C4-2B (cell line): ENCODE measurements around the gene CRY2.

Experiments used
- H3K27ac ChIP-seq: fragments of 450-650 bp; 2 replicates; pipeline ENCODE4 v1.5.1; 2017
- ZFX ChIP-seq: fragments of 450-650 bp; IDR thresholded peaks from 2 replicates; pipeline ENCODE4 v1.6.1; 2017
- TF ChIP-seq, protein P1 (sequence below): fragments of 450-650 bp; conservative IDR thresholded peaks from 2 replicates; pipeline ENCODE4 v1.5.1; 2017; ENCODE audit warnings: mild to moderate bottlenecking

The CRY2 gene

DNA sequence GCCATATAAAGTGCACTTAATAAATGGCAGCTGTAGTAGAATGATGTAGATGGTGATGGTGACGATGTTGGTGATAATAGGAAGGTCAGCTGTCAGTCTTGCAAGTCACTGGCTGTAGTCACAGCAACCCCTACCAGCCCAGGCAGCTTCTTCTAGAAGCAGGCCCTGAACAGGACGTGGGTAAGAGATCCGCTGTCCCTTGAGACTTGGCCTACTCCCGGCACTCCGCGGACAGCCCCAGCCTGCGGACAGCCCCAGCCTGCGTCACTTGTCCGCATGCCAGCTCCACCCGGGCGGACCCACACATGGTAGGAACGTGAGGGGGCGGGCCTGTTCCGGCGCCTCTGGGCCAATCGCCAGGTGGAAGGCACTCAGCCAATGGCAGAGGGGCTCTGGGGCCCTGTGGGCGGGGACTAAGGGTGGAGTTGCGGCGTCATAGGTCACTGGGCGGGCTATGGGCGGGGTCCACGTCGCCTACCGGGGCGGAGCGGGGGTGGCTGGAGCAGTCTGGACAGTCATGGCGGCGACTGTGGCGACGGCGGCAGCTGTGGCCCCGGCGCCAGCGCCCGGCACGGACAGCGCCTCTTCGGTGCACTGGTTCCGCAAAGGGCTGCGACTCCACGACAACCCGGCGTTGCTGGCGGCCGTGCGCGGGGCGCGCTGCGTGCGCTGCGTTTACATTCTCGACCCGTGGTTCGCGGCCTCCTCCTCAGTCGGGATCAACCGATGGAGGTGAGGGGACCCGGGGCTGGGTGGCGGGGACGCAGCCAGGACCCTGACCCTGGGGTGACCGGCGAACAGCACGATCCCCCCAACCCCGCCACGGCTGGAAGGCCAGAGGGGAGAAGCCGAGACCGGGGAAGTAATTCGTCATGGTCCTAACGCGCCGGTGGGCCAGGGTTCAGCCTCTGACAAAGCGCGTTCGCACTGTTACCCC, at the start of gene CRY2:
TSS of gene CRY2 (plus strand) at position 502 of the 937 bp plus-strand sequence. CDS start at position 518, 16 bp downstream.
- peak within 1 kb of the TSS; percentile 74 for H3K27ac ChIP-seq
- peak; percentile 71; the same call in 1 of the 2 replicates for TF ChIP-seq ZFX
- TF ChIP-seq, protein P1, sequence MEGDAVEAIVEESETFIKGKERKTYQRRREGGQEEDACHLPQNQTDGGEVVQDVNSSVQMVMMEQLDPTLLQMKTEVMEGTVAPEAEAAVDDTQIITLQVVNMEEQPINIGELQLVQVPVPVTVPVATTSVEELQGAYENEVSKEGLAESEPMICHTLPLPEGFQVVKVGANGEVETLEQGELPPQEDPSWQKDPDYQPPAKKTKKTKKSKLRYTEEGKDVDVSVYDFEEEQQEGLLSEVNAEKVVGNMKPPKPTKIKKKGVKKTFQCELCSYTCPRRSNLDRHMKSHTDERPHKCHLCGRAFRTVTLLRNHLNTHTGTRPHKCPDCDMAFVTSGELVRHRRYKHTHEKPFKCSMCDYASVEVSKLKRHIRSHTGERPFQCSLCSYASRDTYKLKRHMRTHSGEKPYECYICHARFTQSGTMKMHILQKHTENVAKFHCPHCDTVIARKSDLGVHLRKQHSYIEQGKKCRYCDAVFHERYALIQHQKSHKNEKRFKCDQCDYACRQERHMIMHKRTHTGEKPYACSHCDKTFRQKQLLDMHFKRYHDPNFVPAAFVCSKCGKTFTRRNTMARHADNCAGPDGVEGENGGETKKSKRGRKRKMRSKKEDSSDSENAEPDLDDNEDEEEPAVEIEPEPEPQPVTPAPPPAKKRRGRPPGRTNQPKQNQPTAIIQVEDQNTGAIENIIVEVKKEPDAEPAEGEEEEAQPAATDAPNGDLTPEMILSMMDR, result no peak

DNA sequence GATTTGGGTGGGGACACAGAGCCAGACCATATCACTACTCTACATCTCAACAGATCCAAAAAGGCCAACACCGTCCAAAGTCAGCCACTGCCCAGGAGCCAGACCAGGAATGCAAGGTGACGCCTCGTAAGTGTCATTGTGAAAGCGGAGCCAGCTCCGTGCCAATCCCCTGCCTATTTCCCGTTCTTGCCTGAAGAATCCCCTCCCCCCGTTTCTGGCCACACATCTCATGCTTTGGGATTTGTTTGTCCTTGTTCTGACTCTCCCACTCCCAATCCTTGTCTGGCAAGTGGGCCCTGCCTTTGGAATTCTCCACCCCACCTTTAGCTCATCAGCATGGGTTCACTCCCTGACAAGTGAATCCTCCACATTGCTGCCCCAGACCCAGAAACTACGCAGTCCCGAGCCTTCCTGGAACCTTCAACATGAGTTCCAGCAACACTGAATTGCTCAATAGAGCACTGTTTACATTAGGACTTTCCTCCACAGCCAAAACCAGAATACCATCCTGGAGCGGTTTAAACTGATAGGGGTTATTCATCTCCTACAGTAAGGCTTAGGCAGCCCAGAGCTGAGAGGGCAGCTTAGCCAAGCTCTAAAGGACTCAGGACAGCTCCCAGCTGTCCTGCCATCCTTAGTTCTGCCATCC, 48.4 kb upstream of the CRY2 start:
- no peak overlapping the region for H3K27ac ChIP-seq
- TF ChIP-seq ZFX, result no peak
- TF ChIP-seq, protein P1, result no peak

DNA sequence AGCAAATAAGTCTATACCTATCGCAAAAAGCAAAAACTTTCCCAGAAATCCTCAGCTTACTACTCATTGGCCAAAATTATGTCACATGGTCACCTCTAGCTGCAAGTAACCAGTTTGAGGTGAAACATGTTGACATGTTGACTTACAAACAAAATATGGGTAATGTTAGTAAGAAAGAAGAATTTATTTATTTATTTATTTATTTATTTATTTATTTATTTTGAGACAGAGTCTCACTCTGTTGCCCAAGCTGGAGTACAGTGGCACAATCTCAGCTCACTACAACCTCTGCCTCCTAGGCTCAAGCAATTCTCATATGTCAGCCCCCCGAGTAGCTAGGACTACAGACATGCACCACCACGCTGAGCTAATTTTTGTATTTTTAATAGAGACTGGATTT, 47.7 kb upstream of the CRY2 start:
- TF ChIP-seq ZFX, result no peak
- TF ChIP-seq, protein P1, result no peak
- no peak overlapping the region for H3K27ac ChIP-seq

DNA sequence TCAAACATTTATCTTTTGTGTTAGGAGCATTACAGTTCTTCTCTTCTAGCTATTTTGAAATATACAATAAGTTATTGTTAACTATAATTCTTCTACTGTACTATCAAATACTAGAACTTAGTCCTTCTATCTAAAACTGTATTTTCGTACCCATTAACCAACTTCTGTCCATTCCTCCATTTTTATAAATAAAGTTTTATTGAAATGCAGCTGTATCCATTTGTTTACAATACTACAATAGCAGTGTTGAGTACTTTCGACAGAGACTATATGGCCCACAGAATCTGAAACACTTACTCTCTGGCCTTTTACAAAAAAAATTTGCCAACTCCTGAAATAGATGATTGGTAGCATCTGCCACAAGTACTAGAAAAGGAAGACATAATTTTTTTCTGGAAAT, 47.0 kb upstream of the CRY2 start:
- TF ChIP-seq, protein P1, result no peak
- no peak for TF ChIP-seq ZFX
- no peak overlapping the region for H3K27ac ChIP-seq

DNA sequence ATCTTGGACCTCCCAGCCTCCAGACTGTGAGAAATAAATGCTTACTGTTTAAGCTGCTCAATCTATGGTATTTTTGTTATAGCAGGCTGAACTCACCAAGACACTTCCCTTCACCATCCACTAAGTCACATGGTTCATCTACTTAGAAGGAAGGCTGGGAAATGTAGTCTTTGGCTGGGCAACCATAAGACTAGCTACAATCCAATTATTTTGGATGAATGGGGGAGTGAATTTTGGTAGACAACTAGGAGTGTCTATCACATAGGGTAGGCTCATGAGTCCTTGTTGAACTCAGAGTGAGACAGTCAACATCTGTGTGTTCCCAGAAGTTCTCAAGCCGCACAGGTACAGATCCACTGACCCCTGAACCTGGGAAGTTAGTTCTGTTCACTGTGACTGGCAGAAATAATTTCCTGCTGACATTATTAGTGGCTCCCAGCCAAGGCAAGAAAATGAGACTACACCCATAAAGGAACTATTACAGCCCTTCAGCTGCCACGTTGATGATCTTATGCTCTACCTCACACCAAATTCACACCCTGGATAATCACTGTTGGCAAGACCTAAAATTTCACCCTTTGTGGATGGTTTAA, 45.5 kb upstream of the CRY2 start:
- no peak overlapping the region for H3K27ac ChIP-seq
- TF ChIP-seq ZFX, result no peak
- TF ChIP-seq, protein P1, result no peak

DNA sequence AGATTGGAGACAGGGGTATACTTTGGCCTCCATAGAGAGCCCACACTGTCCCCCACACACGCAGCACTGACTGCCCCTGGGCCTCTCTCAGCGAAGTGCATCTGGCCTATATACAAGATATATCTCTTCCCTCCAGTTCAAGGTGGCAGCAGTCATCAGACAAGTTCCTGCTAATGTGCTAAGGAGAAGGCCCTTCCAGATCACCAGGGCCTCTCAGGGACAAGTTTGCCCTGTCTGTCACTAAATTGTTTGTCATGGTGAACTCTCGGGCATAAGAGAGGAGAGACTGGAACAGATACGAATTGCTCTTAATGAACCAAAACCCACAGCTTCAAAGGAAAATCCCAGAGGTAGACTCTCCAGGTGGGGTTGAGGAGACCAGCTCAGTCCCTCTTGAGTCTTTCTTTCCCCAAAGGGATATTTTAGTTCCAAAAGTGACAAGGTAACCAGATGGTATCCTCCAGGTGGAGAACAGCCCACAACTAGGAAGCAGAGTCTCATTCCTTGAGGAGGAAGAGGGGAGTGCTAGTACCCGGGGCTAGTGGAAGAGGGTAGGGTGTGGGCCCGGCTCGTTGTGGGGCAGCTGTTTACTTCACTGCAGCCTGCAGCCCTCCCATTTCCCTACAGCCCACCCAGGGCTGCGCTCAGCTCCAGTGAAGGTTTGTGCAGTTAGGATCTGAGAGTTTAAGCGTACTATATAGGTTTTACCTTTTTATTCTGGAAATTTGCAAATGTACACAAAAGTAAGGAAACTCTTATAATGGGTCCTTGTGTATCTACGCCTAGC, 44.6 kb upstream of the CRY2 start:
- TF ChIP-seq ZFX, result no peak
- TF ChIP-seq, protein P1, result no peak
- no peak overlapping the region for H3K27ac ChIP-seq
